GM18499 (cell line): ENCODE results near the gene KRT71.

ENCODE experiments used
- ATAC-seq: cut with Tn5 transposase; IDR thresholded peaks from one replicate; pipeline ENCODE4 v1.9.1; 2021; ENCODE audit warnings: moderate number of reproducible peaks; ENCODE audit not compliant: insufficient read depth, unreplicated experiment

The KRT71 gene

GRCh38 chr12:52577316-52577715 is 24.4 kb upstream of the KRT71 start:
- ATAC-seq = no peak

GRCh38 chr12:52575948-52576347 is 23.0 kb upstream of the KRT71 start:
- no peak for ATAC-seq

- ATAC-seq = no peak
Observed at GRCh38 chr12:52575256-52575655, 22.3 kb upstream of the KRT71 start.

GRCh38 chr12:52573743-52574142 is 20.8 kb upstream of the KRT71 start, which contains the start of gene KRT74:
Gene KRT74 (minus strand): TSS chr12:52573843. CDS start chr12:52573777, 66 bp downstream.
- ATAC-seq = no peak

- no peak for ATAC-seq
Observed at GRCh38 chr12:52573306-52573705, 20.4 kb upstream of the KRT71 start.

GRCh38 chr12:52570511-52570910 is 17.6 kb upstream of the KRT71 start:
- no peak for ATAC-seq

- no peak for ATAC-seq
Observed at GRCh38 chr12:52568111-52568510, 15.2 kb upstream of the KRT71 start.

GRCh38 chr12:52566847-52567291 is 13.9 kb upstream of the KRT71 start:
- no peak for ATAC-seq

- ATAC-seq = no peak
Observed at GRCh38 chr12:52564582-52564981, 11.6 kb upstream of the KRT71 start.

- no peak for ATAC-seq
Observed at GRCh38 chr12:52561880-52562449, 9.0 kb upstream of the KRT71 start.

GRCh38 chr12:52559979-52560378 is 7.0 kb upstream of the KRT71 start:
- ATAC-seq = no peak

- ATAC-seq = no peak
Observed at GRCh38 chr12:52558781-52559445, 6.0 kb upstream of the KRT71 start.

- no peak for ATAC-seq
Observed at GRCh38 chr12:52557476-52557875, 4.5 kb upstream of the KRT71 start.

GRCh38 chr12:52555577-52555976 is 2.6 kb upstream of the KRT71 start:
- no peak for ATAC-seq

- no peak for ATAC-seq
Observed at GRCh38 chr12:52552055-52552454, 890 bp downstream of the KRT71 start.

- ATAC-seq = no peak
Observed at GRCh38 chr12:52551216-52551865, 1.6 kb downstream of the KRT71 start.

- no peak for ATAC-seq
Observed at GRCh38 chr12:52546126-52546525, 6.8 kb downstream of the KRT71 start.

- ATAC-seq = no peak
Observed at GRCh38 chr12:52543985-52544883, 8.7 kb downstream of the KRT71 start.

- ATAC-seq = no peak
Observed at GRCh38 chr12:52542785-52543318, 10.1 kb downstream of the KRT71 start.

- ATAC-seq = no peak
Observed at GRCh38 chr12:52542157-52542556, 10.8 kb downstream of the KRT71 start.
